ENCODE measurements around the gene TMEM88.

TMEM88 gene

DNA sequence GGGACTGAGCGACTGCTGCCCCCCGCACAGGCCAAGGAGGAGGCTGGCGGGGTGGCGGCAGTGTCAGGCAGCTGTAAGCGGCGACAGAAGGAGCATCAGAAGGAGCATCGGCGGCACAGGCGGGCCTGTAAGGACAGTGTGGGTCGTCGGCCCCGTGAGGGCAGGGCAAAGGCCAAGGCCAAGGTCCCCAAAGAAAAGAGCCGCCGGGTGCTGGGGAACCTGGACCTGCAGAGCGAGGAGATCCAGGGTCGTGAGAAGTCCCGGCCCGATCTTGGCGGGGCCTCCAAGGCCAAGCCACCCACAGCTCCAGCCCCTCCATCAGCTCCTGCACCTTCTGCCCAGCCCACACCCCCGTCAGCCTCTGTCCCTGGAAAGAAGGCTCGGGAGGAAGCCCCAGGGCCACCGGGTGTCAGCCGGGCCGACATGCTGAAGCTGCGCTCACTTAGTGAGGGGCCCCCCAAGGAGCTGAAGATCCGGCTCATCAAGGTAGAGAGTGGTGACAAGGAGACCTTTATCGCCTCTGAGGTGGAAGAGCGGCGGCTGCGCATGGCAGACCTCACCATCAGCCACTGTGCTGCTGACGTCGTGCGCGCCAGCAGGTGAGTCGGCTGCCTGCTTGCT, 5.6 kb upstream of the TMEM88 start:
- H3K4me3 ChIP-seq (ENCODE audit: low read depth, low read length), result no peak overlapping the region
- no peak for TF ChIP-seq CTCF (IDR thresholded peaks at IDR 0.05; ENCODE audit: borderline replicate concordance, insufficient read depth, low read depth, low read length)

- TF ChIP-seq CTCF (IDR thresholded peaks at IDR 0.05; ENCODE audit: borderline replicate concordance, insufficient read depth, low read depth, low read length), result no peak
- no peak overlapping the region for H3K4me3 ChIP-seq (ENCODE audit: low read depth, low read length)
Observed at GRCh38 chr17:7849751-7850504, 4.9 kb upstream of the TMEM88 start.

- TF ChIP-seq CTCF (IDR thresholded peaks at IDR 0.05; ENCODE audit: borderline replicate concordance, insufficient read depth, low read depth, low read length), result no peak
- H3K4me3 ChIP-seq (ENCODE audit: low read depth, low read length), result peak overlapping the region; percentile 45
Observed at GRCh38 chr17:7850701-7851437, 4.0 kb upstream of the TMEM88 start.

GRCh38 chr17:7851438-7852261, 3.2 kb upstream of the TMEM88 start:
- peak overlapping the region; percentile 45 for H3K4me3 ChIP-seq (ENCODE audit: low read depth, low read length)
- peak; percentile 98 for TF ChIP-seq CTCF (IDR thresholded peaks at IDR 0.05; ENCODE audit: borderline replicate concordance, insufficient read depth, low read depth, low read length)

DNA sequence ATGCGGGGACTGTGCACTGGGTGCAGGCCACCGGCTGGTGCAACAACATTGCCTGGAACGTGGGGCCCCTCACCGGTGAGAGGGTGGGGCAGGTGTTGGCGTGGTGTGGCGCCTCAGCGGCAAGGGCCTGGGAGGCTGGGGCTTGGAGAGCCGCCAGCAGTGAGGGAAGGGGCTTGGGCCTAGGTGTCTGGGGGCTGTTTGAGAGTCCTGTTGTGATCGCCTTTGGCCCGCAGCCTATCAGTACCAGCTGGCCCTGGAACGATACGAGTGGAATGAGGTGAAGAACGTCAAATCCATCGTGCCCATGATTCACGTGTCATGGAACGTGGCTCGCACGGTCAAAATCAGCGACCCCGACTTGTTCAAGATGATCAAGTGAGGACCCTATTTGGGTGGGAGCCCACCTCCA, 2.6 kb upstream of the TMEM88 start:
- H3K4me3 ChIP-seq (ENCODE audit: low read depth, low read length), result no peak overlapping the region
- TF ChIP-seq CTCF (IDR thresholded peaks at IDR 0.05; ENCODE audit: borderline replicate concordance, insufficient read depth, low read depth, low read length), result no peak

- TF ChIP-seq CTCF (IDR thresholded peaks at IDR 0.05; ENCODE audit: borderline replicate concordance, insufficient read depth, low read depth, low read length), result no peak
- H3K4me3 ChIP-seq (ENCODE audit: low read depth, low read length), result no peak overlapping the region
Observed at GRCh38 chr17:7852919-7853690, 1.8 kb upstream of the TMEM88 start.

All from GM12875 (cell line).